DND-41 (cell line): ENCODE measurements around the gene MAOB.

Experiments
- ATAC-seq: fragments of 200-7000 bp; cut with Tn5 transposase; 3 replicates; pipeline ENCODE4 v1.9.1; 2021; ENCODE audit warnings: low read depth; ENCODE audit not compliant: insufficient read depth
- DNase-seq: peaks from one replicate; pipeline ENCODE4 v3.0.0-alpha.2; 2020
- H2AFZ ChIP-seq: 2 replicates; pipeline ENCODE4 v1.6.0; 2012; ENCODE audit warnings: low read depth, low read length
- H3K27ac ChIP-seq: 2 replicates; pipeline ENCODE4 v1.5.1; 2012; ENCODE audit warnings: low read length, inconsistent platforms
- H3K27me3 ChIP-seq: fragments of 200-600 bp; sonication (generic); 2 replicates; pipeline ENCODE4 v1.6.0; 2012; ENCODE audit warnings: low read length, mild to moderate bottlenecking, inconsistent platforms; ENCODE audit not compliant: insufficient read depth, poor library complexity
- H3K36me3 ChIP-seq: 2 replicates; pipeline ENCODE4 v1.5.1; 2012; ENCODE audit warnings: low read length, inconsistent platforms; ENCODE audit not compliant: insufficient read depth
- H3K4me1 ChIP-seq: 2 replicates; pipeline ENCODE4 v1.5.1; 2012; ENCODE audit warnings: mild to moderate bottlenecking, low read length; ENCODE audit not compliant: insufficient read depth
- H3K4me2 ChIP-seq: 2 replicates; pipeline ENCODE4 v1.6.0; 2012; ENCODE audit warnings: mild to moderate bottlenecking, moderate library complexity, low read length, inconsistent platforms; ENCODE audit not compliant: insufficient read depth
- H3K4me3 ChIP-seq, 2 experiments: fragments of 200-600 bp in 1 of 2; shearing (Covaris generic) in 1 of 2; 2 replicates each; pipeline ENCODE4 v1.5.1; 2012 to 2016; ENCODE audit warnings: inconsistent platforms in 2 of 2, low read length in 2 of 2, mild to moderate bottlenecking in 2 of 2, low read depth in 1 of 2, moderate library complexity in 1 of 2
- H3K79me2 ChIP-seq: 2 replicates; pipeline ENCODE4 v1.6.0; 2012; ENCODE audit warnings: low read length, inconsistent platforms; ENCODE audit not compliant: insufficient read depth
- H3K9ac ChIP-seq: 2 replicates; pipeline ENCODE4 v1.6.0; 2012; ENCODE audit warnings: low read depth, mild to moderate bottlenecking, inconsistent platforms, low read length, moderate library complexity
- H3K9me3 ChIP-seq: 2 replicates; pipeline ENCODE4 v1.5.1; 2012; ENCODE audit warnings: low read length, moderate library complexity, mild to moderate bottlenecking, inconsistent platforms; ENCODE audit not compliant: insufficient read depth, severe bottlenecking
- H4K20me1 ChIP-seq: 2 replicates; pipeline ENCODE4 v1.6.0; 2012; ENCODE audit warnings: low read length; ENCODE audit not compliant: insufficient read depth
- CTCF ChIP-seq: IDR thresholded peaks from 2 replicates; pipeline ENCODE4 v1.5.1; 2012; ENCODE audit warnings: borderline replicate concordance, low read length, moderate library complexity, mild to moderate bottlenecking; ENCODE audit not compliant: poor library complexity, severe bottlenecking; ENCODE audit errors: extremely low read depth
- EZH2 ChIP-seq: IDR thresholded peaks from 3 replicates; pipeline ENCODE4 v1.6.1; 2012; ENCODE audit warnings: borderline replicate concordance, low read depth, mild to moderate bottlenecking, moderate library complexity, low read length, inconsistent platforms; ENCODE audit not compliant: severe bottlenecking

MAOB gene

GRCh38 chrX:43870758-43871419 is 11.4 kb downstream of the MAOB start:
- Histone ChIP-seq H3K36me3 (no peaks in the 10 kb centered on the region), H3K27me3 (no peaks in the 10 kb centered on the region), H3K4me1 (no peaks in the 10 kb centered on the region), H3K9ac (no peak overlapping the region), H3K27ac (no peak overlapping the region), H3K4me3 (no peak overlapping the region), H2AFZ (no peak overlapping the region), H3K4me2 (no peak overlapping the region), H3K9me3 (no peaks in the 10 kb centered on the region), H3K79me2 (no peaks in the 10 kb centered on the region), H4K20me1 (no peaks in the 10 kb centered on the region)
- DNase-seq (no peak), ATAC-seq (no peak)
- TF ChIP-seq CTCF (no peak), EZH2 (no peak)

GRCh38 chrX:43870011-43870410 is 12.2 kb downstream of the MAOB start:
- H3K4me1 ChIP-seq = no peaks in the 10 kb centered on the region
- no peaks in the 10 kb centered on the region for H3K27me3 ChIP-seq
- no peaks in the 10 kb centered on the region for H3K79me2 ChIP-seq
- H3K4me2 ChIP-seq = no peak overlapping the region
- H2AFZ ChIP-seq = no peak overlapping the region
- no peak overlapping the region for H3K4me3 ChIP-seq
- H3K36me3 ChIP-seq = no peaks in the 10 kb centered on the region
- no peak for DNase-seq
- no peak overlapping the region for H3K27ac ChIP-seq
- H3K9ac ChIP-seq = no peak overlapping the region
- no peak for ATAC-seq
- TF ChIP-seq EZH2 (no peak), CTCF (no peak)
- H4K20me1 ChIP-seq = no peaks in the 10 kb centered on the region
- H3K9me3 ChIP-seq = no peaks in the 10 kb centered on the region

- H3K4me2 ChIP-seq = no peak overlapping the region
- no peak overlapping the region for H3K9ac ChIP-seq
- no peaks in the 10 kb centered on the region for H3K27me3 ChIP-seq
- no peaks in the 10 kb centered on the region for H3K79me2 ChIP-seq
- TF ChIP-seq EZH2 (no peak), CTCF (no peak)
- no peak overlapping the region for H3K27ac ChIP-seq
- no peak overlapping the region for H2AFZ ChIP-seq
- H4K20me1 ChIP-seq = no peaks in the 10 kb centered on the region
- no peak overlapping the region for H3K4me3 ChIP-seq
- ATAC-seq = no peak
- no peaks in the 10 kb centered on the region for H3K4me1 ChIP-seq
- no peaks in the 10 kb centered on the region for H3K36me3 ChIP-seq
- no peak for DNase-seq
- no peaks in the 10 kb centered on the region for H3K9me3 ChIP-seq
Measured at GRCh38 chrX:43868791-43869190, 13.5 kb downstream of the MAOB start.

GRCh38 chrX:43866423-43866822 is 15.8 kb downstream of the MAOB start:
- Histone ChIP-seq H3K9me3 (no peaks in the 10 kb centered on the region), H4K20me1 (no peaks in the 10 kb centered on the region), H3K27me3 (no peaks in the 10 kb centered on the region), H3K4me3 (no peak overlapping the region), H2AFZ (no peak overlapping the region), H3K79me2 (no peaks in the 10 kb centered on the region), H3K4me1 (no peaks in the 10 kb centered on the region), H3K9ac (no peak overlapping the region), H3K4me2 (no peak overlapping the region), H3K36me3 (no peaks in the 10 kb centered on the region), H3K27ac (no peak overlapping the region)
- TF ChIP-seq CTCF (no peak), EZH2 (no peak)
- ATAC-seq = no peak
- DNase-seq = no peak
